IMR-90 (cell line): ENCODE measurements around the gene XRCC5.

ENCODE experiments used
- BHLHE40 ChIP-seq: fragments of 150-350 bp; IDR thresholded peaks from 2 replicates; pipeline ENCODE4 v1.6.1; 2016; ENCODE audit warnings: mild to moderate bottlenecking, low read depth, low read length
- CHD1 ChIP-seq: IDR thresholded peaks from 2 replicates; pipeline ENCODE4 v1.6.1; 2012; ENCODE audit warnings: low read depth, low read length, improper control_type of control experiment
- FOS ChIP-seq: fragments of 150-350 bp; IDR thresholded peaks from 2 replicates; pipeline ENCODE4 v1.6.1; 2016; ENCODE audit warnings: low read depth, low read length
- MAFK ChIP-seq: IDR thresholded peaks from 2 replicates; pipeline ENCODE4 v1.6.1; 2012; ENCODE audit warnings: low read depth, low read length, improper control_type of control experiment
- MAZ ChIP-seq: IDR thresholded peaks from 2 replicates; pipeline ENCODE4 v1.6.1; 2012; ENCODE audit warnings: low read depth, mild to moderate bottlenecking, low read length, improper control_type of control experiment, moderate library complexity, borderline replicate concordance
- MXI1 ChIP-seq: IDR thresholded peaks from 2 replicates; pipeline ENCODE4 v1.6.1; 2012; ENCODE audit warnings: low read depth, mild to moderate bottlenecking, low read length, moderate library complexity, borderline replicate concordance
- POLR2A ChIP-seq: IDR thresholded peaks from 2 replicates; pipeline ENCODE4 v1.6.1; 2012; ENCODE audit warnings: mild to moderate bottlenecking, low read depth, low read length
- RAD21 ChIP-seq: IDR thresholded peaks from 2 replicates; pipeline ENCODE4 v1.6.1; 2012; ENCODE audit warnings: low read length, improper control_type of control experiment
- RFX5 ChIP-seq: IDR thresholded peaks from 2 replicates; pipeline ENCODE4 v1.8.0; 2012; ENCODE audit warnings: low read depth, mild to moderate bottlenecking, low read length, moderate library complexity
- TF ChIP-seq, protein P1 (sequence below): conservative IDR thresholded peaks from 2 replicates; pipeline ENCODE4 v1.5.1; 2012; ENCODE audit warnings: mild to moderate bottlenecking, low read depth, low read length, improper control_type of control experiment
- TF ChIP-seq, protein P2 (sequence below): fragments of 150-350 bp; IDR thresholded peaks from 2 replicates; pipeline ENCODE4 v1.6.1; 2017; ENCODE audit warnings: mild to moderate bottlenecking, antibody characterized with exemption, low read length, low read depth

DNA sequence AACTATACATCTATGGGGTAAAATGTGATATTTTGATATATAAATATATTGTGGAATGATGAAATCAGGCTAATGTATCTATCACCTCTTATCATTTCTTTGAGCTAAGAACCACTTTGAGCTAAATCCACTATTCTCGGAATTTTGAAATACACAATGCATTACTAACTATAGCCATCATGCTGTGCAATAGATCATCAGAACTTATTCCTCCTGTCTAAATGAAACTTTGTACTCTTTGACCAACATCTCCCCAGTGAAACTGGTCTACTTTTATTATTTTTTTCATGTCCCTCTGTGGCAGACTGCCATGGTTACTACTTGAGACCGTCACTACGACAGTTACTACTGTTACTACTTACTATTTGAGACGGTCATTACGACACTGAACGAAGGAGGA, 39.0 kb upstream of the XRCC5 start:
- TF ChIP-seq, protein P1, sequence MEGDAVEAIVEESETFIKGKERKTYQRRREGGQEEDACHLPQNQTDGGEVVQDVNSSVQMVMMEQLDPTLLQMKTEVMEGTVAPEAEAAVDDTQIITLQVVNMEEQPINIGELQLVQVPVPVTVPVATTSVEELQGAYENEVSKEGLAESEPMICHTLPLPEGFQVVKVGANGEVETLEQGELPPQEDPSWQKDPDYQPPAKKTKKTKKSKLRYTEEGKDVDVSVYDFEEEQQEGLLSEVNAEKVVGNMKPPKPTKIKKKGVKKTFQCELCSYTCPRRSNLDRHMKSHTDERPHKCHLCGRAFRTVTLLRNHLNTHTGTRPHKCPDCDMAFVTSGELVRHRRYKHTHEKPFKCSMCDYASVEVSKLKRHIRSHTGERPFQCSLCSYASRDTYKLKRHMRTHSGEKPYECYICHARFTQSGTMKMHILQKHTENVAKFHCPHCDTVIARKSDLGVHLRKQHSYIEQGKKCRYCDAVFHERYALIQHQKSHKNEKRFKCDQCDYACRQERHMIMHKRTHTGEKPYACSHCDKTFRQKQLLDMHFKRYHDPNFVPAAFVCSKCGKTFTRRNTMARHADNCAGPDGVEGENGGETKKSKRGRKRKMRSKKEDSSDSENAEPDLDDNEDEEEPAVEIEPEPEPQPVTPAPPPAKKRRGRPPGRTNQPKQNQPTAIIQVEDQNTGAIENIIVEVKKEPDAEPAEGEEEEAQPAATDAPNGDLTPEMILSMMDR: no peak
- TF ChIP-seq CHD1 (no peak), BHLHE40 (no peak), POLR2A (no peak), RFX5 (no peak), FOS (no peak), RAD21 (no peak), MXI1 (no peak), MAFK (no peak), MAZ (no peak)
- TF ChIP-seq, protein P2, sequence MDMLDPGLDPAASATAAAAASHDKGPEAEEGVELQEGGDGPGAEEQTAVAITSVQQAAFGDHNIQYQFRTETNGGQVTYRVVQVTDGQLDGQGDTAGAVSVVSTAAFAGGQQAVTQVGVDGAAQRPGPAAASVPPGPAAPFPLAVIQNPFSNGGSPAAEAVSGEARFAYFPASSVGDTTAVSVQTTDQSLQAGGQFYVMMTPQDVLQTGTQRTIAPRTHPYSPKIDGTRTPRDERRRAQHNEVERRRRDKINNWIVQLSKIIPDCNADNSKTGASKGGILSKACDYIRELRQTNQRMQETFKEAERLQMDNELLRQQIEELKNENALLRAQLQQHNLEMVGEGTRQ: no peak
